Liver (tissue), 9 donors: Measurements from ENCODE around the gene ZG16B. TPM values are rescaled to one million over a fixed set of nuclear protein-coding genes. Genes with fewer than 3 reads are reported as not detected.

ENCODE experiments used
- DNase-seq: peaks from one replicate; pipeline ENCODE4 v3.0.0-alpha.2; 2017; ENCODE audit warnings: low spot score
- H3K27ac ChIP-seq, 2 donors: one replicate each; pipeline ENCODE4 v1.7.0; 2013; ENCODE audit warnings: inconsistent platforms in 2 of 2, low read length in 2 of 2, control low read depth in 1 of 2, low read depth in 1 of 2, mild to moderate bottlenecking in 1 of 2
- H3K27me3 ChIP-seq, 4 donors: one replicate each; pipeline versions ENCODE4 v1.6.1 to v1.7.0; 2013; ENCODE audit warnings: low read length in 3 of 4, inconsistent platforms in 1 of 4, mild to moderate bottlenecking in 1 of 4, moderate library complexity in 1 of 4; ENCODE audit not compliant: control insufficient read depth in 4 of 4, insufficient read depth in 4 of 4
- H3K36me3 ChIP-seq, 4 donors: one replicate each; pipeline versions ENCODE4 v1.6.1 to v1.7.0; 2013; ENCODE audit warnings: low read length in 3 of 4, mild to moderate bottlenecking in 3 of 4, low read depth in 1 of 4, moderate library complexity in 1 of 4; ENCODE audit not compliant: control insufficient read depth in 4 of 4, insufficient read depth in 3 of 4
- H3K4me1 ChIP-seq, 4 donors: one replicate each; pipeline versions ENCODE4 v1.6.1 to v1.7.0; 2013; ENCODE audit warnings: low read length in 3 of 4, mild to moderate bottlenecking in 3 of 4, moderate library complexity in 1 of 4; ENCODE audit not compliant: control insufficient read depth in 4 of 4, insufficient read depth in 4 of 4
- H3K4me3 ChIP-seq, 3 donors: one replicate each; pipeline versions ENCODE4 v1.6.1 to v1.7.0; 2013; ENCODE audit warnings: low read length in 3 of 3, control low read depth in 1 of 3, low read depth in 1 of 3, mild to moderate bottlenecking in 1 of 3
- H3K9ac ChIP-seq, 2 donors: one replicate each; pipeline ENCODE4 v1.7.0; 2013; ENCODE audit warnings: low read length in 2 of 2, mild to moderate bottlenecking in 2 of 2, moderate library complexity in 2 of 2, control low read depth in 1 of 2, low read depth in 1 of 2
- H3K9me3 ChIP-seq, 4 donors: one replicate each; pipeline versions ENCODE4 v1.6.1 to v1.7.0; 2013; ENCODE audit warnings: low read length in 3 of 4; ENCODE audit not compliant: control insufficient read depth in 4 of 4
- FOXA1 ChIP-seq: IDR thresholded peaks from 2 replicates; pipeline ENCODE4 v1.6.1; 2016; ENCODE audit warnings: antibody characterized with exemption
- FOXA2 ChIP-seq: IDR thresholded peaks from 2 replicates; pipeline ENCODE4 v1.6.1; 2016; ENCODE audit warnings: antibody characterized with exemption
- GABPA ChIP-seq, 2 donors: IDR thresholded peaks in 1 of 2; conservative IDR thresholded peaks in 1 of 2; 2 replicates each; pipeline ENCODE4 v1.6.1; 2016; ENCODE audit warnings: antibody characterized with exemption in 2 of 2, mild to moderate bottlenecking in 1 of 2, moderate library complexity in 1 of 2
- HNF4A ChIP-seq, 2 donors: conservative IDR thresholded peaks; 2 replicates each; pipeline ENCODE4 v1.6.1; 2016; ENCODE audit warnings: antibody characterized with exemption in 2 of 2, mild to moderate bottlenecking in 2 of 2
- HNF4G ChIP-seq: IDR thresholded peaks from 2 replicates; pipeline ENCODE4 v1.6.1; 2016; ENCODE audit warnings: antibody characterized with exemption
- JUND ChIP-seq, 2 donors: IDR thresholded peaks; 2 replicates each; pipeline ENCODE4 v1.6.1; 2016; ENCODE audit warnings: antibody characterized with exemption in 2 of 2
- NR2F2 ChIP-seq: IDR thresholded peaks from 2 replicates; pipeline ENCODE4 v1.6.1; 2016; ENCODE audit warnings: antibody characterized with exemption
- RAD21 ChIP-seq, 2 donors: IDR thresholded peaks; 2 replicates each; pipeline ENCODE4 v1.6.1; 2016; ENCODE audit warnings: antibody characterized with exemption in 2 of 2, mild to moderate bottlenecking in 2 of 2
- SP1 ChIP-seq: IDR thresholded peaks from 2 replicates; pipeline ENCODE4 v1.6.1; 2018; ENCODE audit warnings: antibody characterized with exemption, mild to moderate bottlenecking
- TAF1 ChIP-seq: conservative IDR thresholded peaks from 2 replicates; pipeline ENCODE4 v1.6.1; 2016; ENCODE audit warnings: antibody characterized with exemption, mild to moderate bottlenecking
- WGBS: extraction: QIAGEN DNeasy Blood & Tissue Kit; methylation state at CpG from one replicate; pipeline ENCODE4 v1.1.7; 2013; 5-methylcytosine and 5-hydroxymethylcytosine counted together
- polyA plus RNA-seq, 2 donors: library from polyadenylated mRNA; stranded (reverse) in 1 of 2; unstranded in 1 of 2; fragments of 200-250 nt in 1 of 2; fragments of >200 nt in 1 of 2; fragmentation: Nextera tagmentation in 1 of 2; extraction: Ambion mirVana in 1 of 2; gene quantifications; one replicate each; pipeline versions ENCODE4 v1.2.1 to v1.2.3, GENCODE V29; 2013 to 2015
- total RNA-seq, 2 donors: library from RNA; depleted of rRNA; stranded (reverse); fragments of >200 nt; gene quantifications; one replicate each; pipeline ENCODE4 v1.2.3, GENCODE V29; 2014
- TF ChIP-seq, protein P1 (sequence below): IDR thresholded peaks from 2 replicates; pipeline ENCODE4 v1.6.1; 2016; ENCODE audit warnings: antibody characterized with exemption
- TF ChIP-seq, protein P2 (sequence below): IDR thresholded peaks from 2 replicates; pipeline ENCODE4 v1.6.1; 2016; ENCODE audit warnings: antibody characterized with exemption
- TF ChIP-seq, protein P3 (sequence below): IDR thresholded peaks from 2 replicates; pipeline ENCODE4 v1.6.1; 2016; ENCODE audit warnings: antibody characterized with exemption, mild to moderate bottlenecking
- donor health status: healthy.
- donor health status: healthy.
- donor health status: healthy.
- donor health status: healthy.
- donor health status: healthy.

The ZG16B gene
- total and polyA plus RNA-seq, 4 donors: 0.24 to 0.79 (median 0.43) TPM

DNA sequence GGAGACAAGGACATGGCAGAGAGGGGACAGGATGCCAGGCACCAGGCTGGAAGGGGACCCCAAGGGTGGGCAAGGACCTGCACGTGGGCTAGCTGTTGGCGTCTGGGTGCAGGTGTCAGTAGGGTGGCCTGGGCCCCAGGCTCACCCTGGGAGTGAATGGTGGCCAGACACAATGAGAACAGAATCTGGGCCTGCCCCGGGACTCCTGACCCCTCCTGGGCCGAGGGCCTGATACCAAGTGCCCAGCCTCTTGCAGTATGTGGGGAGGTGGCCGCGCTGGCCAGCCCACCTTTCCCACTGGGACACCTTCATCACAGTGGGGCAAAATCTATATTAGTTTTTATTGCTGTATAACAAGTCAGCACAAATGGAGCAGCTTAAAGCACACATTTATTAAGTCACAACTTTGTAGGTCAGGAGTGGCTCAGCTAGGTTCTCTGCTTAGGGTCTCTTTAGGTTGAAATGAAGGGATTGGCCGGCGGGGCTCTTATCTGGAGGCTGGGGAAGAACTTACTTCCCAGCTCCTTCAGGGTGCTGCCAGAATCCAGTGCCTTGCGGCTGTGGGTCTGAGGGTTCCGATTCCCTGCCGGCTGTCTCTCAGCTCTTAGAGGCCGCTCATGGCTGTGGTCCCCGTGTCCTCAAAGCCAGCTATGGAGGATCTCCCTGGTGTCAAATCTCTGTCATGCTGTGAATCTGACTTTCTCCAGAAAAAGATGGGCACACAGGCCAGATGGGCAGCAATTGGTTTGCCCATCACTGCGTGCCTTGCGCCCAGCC is 46.3 kb upstream of the ZG16B start:
- Histone ChIP-seq H3K9ac (no peak overlapping the region), H3K4me1 (peaks cover 0 to 12% (median 6%) of the 10 kb centered on the region in 4 donors), H3K9me3 (no peaks in the 10 kb centered on the region), H3K27ac (no peak overlapping the region), H3K36me3 (no peaks in the 10 kb centered on the region), H3K27me3 (peaks cover 0 to 5% (median 1%) of the 10 kb centered on the region in 4 donors), H3K4me3 (no peak overlapping the region)
- WGBS: 84% methylated on average over 15 of the region's 15 CpGs
- TF ChIP-seq HNF4A (conservative IDR thresholded peaks at IDR 0.05) (no peak), NR2F2 (no peak), GABPA (IDR thresholded peaks at IDR 0.05 in 1 of 2, conservative IDR thresholded peaks at IDR 0.05 in 1 of 2) (no peak), FOXA2 (no peak), JUND (IDR thresholded peaks at IDR 0.05) (no peak), FOXA1 (no peak), SP1 (no peak)
- TF ChIP-seq, protein P1, sequence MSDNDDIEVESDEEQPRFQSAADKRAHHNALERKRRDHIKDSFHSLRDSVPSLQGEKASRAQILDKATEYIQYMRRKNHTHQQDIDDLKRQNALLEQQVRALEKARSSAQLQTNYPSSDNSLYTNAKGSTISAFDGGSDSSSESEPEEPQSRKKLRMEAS: no peak
- TF ChIP-seq, protein P2, sequence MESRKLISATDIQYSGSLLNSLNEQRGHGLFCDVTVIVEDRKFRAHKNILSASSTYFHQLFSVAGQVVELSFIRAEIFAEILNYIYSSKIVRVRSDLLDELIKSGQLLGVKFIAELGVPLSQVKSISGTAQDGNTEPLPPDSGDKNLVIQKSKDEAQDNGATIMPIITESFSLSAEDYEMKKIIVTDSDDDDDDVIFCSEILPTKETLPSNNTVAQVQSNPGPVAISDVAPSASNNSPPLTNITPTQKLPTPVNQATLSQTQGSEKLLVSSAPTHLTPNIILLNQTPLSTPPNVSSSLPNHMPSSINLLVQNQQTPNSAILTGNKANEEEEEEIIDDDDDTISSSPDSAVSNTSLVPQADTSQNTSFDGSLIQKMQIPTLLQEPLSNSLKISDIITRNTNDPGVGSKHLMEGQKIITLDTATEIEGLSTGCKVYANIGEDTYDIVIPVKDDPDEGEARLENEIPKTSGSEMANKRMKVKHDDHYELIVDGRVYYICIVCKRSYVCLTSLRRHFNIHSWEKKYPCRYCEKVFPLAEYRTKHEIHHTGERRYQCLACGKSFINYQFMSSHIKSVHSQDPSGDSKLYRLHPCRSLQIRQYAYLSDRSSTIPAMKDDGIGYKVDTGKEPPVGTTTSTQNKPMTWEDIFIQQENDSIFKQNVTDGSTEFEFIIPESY: no peak
- DNase-seq: no peak

DNA sequence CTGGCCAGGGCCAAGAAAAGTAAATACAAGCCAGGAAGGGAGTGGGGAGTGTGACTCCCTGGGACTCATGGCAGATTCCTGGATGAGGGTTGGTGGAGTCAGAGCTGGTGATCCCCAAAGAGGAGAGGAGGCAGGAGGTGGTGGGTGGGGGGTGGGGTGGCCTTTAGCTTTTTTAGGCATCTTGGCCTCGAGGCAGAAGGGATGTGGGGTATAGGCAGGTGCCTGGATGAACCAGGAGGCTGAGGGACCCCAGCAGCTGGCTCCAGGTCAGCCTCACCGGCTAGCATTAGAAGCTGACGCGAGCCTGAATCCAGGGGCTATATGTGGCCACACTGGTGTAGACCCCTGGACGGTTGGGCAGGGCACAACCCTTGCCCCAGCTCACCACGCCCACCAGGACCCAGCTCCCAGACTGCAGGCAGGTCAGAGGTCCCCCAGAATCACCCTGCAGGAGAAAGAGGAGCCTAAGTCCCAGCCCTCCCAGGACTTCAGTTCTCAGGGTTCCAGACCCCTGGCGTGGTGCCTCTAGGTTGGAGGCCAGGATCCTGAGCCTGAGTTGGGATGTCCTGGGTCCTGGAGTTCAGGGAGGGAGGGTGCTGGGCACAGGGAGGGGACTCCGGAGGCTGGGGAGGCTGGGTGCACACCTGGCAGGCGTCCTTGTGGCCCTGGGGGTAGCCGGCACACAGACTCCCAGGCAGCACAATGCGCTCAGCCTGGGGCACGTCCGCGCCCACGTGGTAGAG is 45.6 kb upstream of the ZG16B start:
- H3K27ac ChIP-seq: no peak overlapping the region
- no peaks in the 10 kb centered on the region for H3K36me3 ChIP-seq
- TF ChIP-seq HNF4G (no peak), RAD21 (IDR thresholded peaks at IDR 0.05) (no peak)
- no peak for DNase-seq
- no peaks in the 10 kb centered on the region for H3K9me3 ChIP-seq
- 54% methylated on average over 15 of the region's 15 CpGs for WGBS
- H3K4me1 ChIP-seq: peaks cover 0 to 10% (median 4%) of the 10 kb centered on the region in 4 donors
- no peak overlapping the region for H3K9ac ChIP-seq
- H3K4me3 ChIP-seq: no peak overlapping the region
- peaks cover 0 to 5% (median 1%) of the 10 kb centered on the region in 4 donors for H3K27me3 ChIP-seq

DNA sequence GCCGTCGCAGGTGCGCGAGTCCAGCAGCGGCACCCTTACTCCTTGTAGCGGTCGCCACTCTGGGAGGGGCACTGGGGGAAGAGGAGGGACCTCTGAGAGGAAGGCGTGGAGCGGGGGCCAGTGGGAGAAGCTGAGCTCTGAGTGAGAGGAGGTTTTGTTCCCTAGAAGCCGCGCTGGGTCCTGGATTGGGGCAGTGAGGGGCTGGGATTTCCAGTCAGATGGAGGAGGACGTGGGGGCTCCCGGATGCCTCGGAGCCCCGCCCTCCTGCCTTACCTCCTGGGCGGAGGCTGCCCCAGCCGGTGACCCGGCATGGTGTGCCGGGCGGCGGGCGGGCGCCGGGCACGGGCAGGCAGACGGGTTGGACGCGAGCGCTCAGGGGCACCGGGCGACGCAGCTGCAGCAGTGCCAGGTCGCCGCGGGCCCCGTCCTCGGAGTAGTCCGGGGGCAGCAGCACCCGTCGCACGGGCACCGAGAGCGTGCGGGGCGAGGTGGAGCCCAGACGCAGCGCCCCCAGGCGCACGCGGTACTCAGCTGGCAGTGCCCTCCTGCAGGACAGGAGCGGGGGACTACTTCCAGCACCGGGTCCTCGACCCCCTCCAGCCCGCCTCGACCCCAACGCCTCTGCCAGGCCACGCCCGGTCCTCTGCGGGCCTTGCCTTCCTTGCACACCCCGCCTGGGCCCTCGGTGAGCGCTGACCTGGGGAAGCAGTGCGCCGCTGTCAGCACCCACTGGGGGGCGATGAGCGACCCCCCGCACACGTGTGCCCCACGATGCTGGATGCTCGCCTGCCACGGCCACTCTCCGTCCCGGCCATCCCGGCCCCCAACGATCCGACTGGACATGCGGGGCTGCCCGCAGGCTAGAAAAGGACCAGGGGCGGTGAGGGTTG is 44.8 kb upstream of the ZG16B start:
- no peak overlapping the region for H3K9ac ChIP-seq
- 17% methylated on average over 79 of the region's 79 CpGs for WGBS

More for the DNA sequence above, 44.8 kb upstream of the ZG16B start:
- Histone ChIP-seq H3K4me1 (peaks cover 0 to 10% (median 4%) of the 10 kb centered on the region in 4 donors), H3K4me3 (peak overlapping the region in 1 of 3 donors; percentile 33), H3K36me3 (no peaks in the 10 kb centered on the region), H3K27ac (no peak overlapping the region), H3K9me3 (no peaks in the 10 kb centered on the region), H3K27me3 (peaks cover 0 to 5% (median 1%) of the 10 kb centered on the region in 4 donors)
- DNase-seq: no peak
- TF ChIP-seq, protein P2: no peak
- TF ChIP-seq SP1 (no peak), TAF1 (no peak), HNF4A (conservative IDR thresholded peaks at IDR 0.05) (no peak)
- TF ChIP-seq, protein P3, sequence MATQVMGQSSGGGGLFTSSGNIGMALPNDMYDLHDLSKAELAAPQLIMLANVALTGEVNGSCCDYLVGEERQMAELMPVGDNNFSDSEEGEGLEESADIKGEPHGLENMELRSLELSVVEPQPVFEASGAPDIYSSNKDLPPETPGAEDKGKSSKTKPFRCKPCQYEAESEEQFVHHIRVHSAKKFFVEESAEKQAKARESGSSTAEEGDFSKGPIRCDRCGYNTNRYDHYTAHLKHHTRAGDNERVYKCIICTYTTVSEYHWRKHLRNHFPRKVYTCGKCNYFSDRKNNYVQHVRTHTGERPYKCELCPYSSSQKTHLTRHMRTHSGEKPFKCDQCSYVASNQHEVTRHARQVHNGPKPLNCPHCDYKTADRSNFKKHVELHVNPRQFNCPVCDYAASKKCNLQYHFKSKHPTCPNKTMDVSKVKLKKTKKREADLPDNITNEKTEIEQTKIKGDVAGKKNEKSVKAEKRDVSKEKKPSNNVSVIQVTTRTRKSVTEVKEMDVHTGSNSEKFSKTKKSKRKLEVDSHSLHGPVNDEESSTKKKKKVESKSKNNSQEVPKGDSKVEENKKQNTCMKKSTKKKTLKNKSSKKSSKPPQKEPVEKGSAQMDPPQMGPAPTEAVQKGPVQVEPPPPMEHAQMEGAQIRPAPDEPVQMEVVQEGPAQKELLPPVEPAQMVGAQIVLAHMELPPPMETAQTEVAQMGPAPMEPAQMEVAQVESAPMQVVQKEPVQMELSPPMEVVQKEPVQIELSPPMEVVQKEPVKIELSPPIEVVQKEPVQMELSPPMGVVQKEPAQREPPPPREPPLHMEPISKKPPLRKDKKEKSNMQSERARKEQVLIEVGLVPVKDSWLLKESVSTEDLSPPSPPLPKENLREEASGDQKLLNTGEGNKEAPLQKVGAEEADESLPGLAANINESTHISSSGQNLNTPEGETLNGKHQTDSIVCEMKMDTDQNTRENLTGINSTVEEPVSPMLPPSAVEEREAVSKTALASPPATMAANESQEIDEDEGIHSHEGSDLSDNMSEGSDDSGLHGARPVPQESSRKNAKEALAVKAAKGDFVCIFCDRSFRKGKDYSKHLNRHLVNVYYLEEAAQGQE: no peak
